Uterus (tissue), 2 donors: ENCODE data around the gene CFAP65.

ENCODE experiments used
- POLR2A ChIP-seq, 2 donors: fragments of 450-650 bp; IDR thresholded peaks; one replicate each; pipeline ENCODE4 v1.6.1; 2016; ENCODE audit warnings: antibody characterized with exemption in 2 of 2, mild to moderate bottlenecking in 1 of 2, moderate library complexity in 1 of 2
- TF ChIP-seq, protein P1 (sequence below), 4 experiments: fragments of 200-600 bp in 2 of 4; fragments of 450-650 bp in 2 of 4; sonication (generic) in 2 of 4; IDR thresholded peaks; one replicate each; pipeline ENCODE4 v1.5.1; 2016 to 2019; ENCODE audit warnings: antibody characterized with exemption in 4 of 4, mild to moderate bottlenecking in 2 of 4, moderate library complexity in 1 of 4

DNA sequence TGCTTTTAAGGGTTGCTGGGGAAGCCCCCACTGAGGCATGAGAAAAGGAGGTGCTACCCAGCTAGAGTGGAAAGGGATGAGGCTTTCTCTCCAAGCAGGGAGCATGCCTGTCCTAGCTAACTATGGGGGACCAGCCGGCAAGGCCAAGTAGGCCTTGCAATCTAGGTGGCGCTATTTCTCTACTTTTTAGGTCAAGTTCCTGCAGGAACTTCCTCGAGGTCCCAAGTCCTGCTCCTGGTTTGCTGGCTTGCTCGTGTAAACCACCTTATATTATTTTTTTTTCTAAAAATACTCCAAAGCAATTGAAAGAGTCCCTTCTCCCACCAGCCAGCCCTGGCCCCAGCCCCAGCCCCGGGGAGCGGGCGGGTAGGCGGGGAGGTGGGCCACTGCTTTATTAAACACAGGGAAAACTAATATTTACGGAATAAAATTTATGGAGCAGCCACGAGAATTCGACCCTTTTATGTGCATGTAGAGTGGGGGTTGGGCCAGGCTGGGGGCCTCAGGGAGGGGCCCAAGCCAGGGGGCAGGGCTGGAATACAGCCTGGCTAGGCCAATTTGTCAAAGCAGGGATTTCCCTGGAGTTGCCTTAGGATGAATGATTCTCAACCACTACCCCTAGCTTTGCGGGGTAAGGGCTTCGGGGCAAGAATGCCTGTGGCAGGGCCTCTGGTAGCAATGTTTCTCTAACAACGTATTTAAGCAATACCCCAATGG is 32.3 kb upstream of the CFAP65 start:
- TF ChIP-seq, protein P1, sequence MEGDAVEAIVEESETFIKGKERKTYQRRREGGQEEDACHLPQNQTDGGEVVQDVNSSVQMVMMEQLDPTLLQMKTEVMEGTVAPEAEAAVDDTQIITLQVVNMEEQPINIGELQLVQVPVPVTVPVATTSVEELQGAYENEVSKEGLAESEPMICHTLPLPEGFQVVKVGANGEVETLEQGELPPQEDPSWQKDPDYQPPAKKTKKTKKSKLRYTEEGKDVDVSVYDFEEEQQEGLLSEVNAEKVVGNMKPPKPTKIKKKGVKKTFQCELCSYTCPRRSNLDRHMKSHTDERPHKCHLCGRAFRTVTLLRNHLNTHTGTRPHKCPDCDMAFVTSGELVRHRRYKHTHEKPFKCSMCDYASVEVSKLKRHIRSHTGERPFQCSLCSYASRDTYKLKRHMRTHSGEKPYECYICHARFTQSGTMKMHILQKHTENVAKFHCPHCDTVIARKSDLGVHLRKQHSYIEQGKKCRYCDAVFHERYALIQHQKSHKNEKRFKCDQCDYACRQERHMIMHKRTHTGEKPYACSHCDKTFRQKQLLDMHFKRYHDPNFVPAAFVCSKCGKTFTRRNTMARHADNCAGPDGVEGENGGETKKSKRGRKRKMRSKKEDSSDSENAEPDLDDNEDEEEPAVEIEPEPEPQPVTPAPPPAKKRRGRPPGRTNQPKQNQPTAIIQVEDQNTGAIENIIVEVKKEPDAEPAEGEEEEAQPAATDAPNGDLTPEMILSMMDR (IDR thresholded peaks at IDR 0.05): peak in 2 of 4 experiments; percentile 12 to 24
- no peak for TF ChIP-seq POLR2A (IDR thresholded peaks at IDR 0.05)
